GM10248 (cell line): ENCODE data around the gene NHS.

Experiments
- CTCF ChIA-PET: fragments of 300-600 bp; sonication (Branson Sonifier 250); formaldehyde crosslinking; extraction: SDS; loops from one replicate; lab custom pipeline; 2021; ENCODE audit warnings: antibody characterized with exemption; lab: Yijun Ruan, JAX
- POLR2A ChIA-PET: fragments of 350-650 bp; sonication (Branson Sonifier 250); formaldehyde crosslinking; extraction: SDS; loops from one replicate; lab custom pipeline; 2020; ENCODE audit warnings: antibody characterized with exemption; lab: Yijun Ruan, JAX
- DNase-seq: peaks from one replicate; pipeline ENCODE4 v3.0.0; 2012; ENCODE audit errors: extremely low spot score
- TF ChIP-seq, protein P1 (sequence below): IDR thresholded peaks from 2 replicates; pipeline ENCODE4 v1.5.1; 2012; ENCODE audit warnings: mild to moderate bottlenecking, low read depth; ENCODE audit errors: extremely low read depth, missing control alignments, control extremely low read depth

The NHS gene

DNA sequence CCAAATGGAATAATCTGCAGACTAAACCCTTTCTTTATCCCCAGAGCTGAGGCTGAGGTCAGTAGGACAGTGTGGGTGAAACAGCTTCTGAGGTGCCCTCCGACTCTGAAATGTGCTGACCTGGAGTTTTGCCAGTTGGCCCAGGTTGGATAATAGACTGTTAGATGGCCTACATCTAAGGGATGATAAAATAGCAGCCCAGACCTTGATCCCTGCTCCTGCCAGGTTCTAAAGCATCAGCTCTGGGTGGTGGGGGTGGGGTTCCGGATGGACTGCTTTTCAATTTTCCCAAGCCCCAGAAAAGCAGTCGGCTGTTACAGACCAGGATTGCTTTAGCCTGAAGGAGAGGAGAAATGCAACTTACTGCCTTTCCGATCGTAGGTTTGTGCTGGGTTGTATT, 110.4 kb downstream of the NHS start:
- TF ChIP-seq, protein P1, sequence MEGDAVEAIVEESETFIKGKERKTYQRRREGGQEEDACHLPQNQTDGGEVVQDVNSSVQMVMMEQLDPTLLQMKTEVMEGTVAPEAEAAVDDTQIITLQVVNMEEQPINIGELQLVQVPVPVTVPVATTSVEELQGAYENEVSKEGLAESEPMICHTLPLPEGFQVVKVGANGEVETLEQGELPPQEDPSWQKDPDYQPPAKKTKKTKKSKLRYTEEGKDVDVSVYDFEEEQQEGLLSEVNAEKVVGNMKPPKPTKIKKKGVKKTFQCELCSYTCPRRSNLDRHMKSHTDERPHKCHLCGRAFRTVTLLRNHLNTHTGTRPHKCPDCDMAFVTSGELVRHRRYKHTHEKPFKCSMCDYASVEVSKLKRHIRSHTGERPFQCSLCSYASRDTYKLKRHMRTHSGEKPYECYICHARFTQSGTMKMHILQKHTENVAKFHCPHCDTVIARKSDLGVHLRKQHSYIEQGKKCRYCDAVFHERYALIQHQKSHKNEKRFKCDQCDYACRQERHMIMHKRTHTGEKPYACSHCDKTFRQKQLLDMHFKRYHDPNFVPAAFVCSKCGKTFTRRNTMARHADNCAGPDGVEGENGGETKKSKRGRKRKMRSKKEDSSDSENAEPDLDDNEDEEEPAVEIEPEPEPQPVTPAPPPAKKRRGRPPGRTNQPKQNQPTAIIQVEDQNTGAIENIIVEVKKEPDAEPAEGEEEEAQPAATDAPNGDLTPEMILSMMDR, result no peak
- ChIA-PET POLR2A (no interaction called here), CTCF (no interaction called here)
- no peak for DNase-seq

DNA sequence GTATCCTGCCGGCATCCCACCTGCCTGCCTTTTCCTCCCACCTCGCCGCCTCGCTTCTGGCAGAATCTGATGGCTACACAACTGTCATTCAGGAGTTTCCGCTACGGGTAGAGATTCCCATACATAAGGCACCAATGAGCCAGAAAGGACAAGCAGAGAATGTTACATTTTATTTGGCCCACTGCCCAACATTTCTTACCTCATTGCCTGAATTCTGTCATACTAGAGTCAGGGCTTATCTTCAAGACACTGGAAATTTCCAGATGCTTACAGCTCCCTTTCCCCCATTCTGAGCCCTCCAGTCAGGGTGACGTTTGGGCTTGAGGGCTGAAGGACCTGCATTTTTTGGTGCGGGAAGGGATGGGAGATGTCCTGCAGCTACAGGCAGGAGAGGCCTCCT, 113.0 kb downstream of the NHS start:
- POLR2A ChIA-PET, result no interaction called here
- TF ChIP-seq, protein P1, result no peak
- CTCF ChIA-PET, result no interaction called here
- no peak for DNase-seq

DNA sequence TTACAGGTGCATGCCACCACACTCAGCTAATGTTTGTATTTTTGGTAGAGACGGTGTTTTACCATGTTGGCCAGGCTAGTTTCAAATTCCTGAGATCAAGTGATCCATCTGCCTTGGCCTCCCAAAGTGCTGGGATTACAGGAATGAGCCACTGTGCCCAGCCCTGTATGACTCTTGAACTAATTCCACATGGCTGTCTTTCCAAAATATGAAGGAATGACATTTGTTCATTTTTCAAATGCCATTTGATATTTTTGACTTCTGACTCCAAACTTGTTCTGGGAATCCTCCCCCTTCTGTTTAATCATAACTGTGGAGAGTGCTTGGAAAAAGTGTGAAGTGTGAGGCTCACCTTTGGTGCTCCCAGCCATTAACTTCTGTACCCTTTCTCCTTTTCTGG, 119.2 kb downstream of the NHS start:
- DNase-seq, result no peak
- ChIA-PET CTCF (no interaction called here), POLR2A (no interaction called here)
- TF ChIP-seq, protein P1, result no peak

DNA sequence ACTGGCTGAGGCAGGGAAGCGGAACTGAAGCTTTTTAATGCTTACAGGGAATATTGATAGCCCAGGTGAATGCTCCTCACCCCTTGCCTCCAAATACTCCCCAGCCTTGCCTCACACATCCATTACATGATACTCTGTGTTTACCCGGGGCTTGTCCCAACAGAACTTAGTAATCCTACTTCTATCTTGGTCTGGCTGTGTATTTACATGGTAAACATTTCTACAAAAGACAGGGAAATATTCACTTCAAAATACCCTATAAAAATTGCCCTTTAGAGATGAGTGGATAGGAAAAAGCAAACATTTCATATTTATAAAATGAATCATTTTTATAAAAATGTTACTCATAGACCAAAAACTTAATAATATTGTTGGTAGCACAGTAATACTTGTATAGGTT, 120.1 kb downstream of the NHS start:
- POLR2A ChIA-PET, result no interaction called here
- TF ChIP-seq, protein P1, result no peak
- CTCF ChIA-PET, result no interaction called here
- no peak for DNase-seq

DNA sequence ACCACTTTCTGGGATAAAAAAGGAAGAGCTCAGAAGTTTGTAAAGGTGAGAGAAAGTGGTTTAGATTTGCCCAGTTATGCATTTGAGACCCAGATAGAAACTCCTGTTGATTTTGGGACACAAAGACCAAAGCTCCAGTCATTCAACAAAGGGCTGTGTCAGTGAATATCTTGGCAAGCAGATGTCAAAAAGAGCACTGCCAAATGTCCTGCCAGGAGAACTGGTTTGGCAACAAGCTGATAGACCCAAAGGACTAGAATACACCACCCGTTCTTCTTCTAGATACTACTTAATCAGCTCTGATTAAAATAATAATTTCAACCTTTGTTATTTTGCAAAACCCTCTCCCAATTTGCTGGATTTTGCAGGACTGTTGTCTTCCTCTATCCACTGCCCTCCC, 121.4 kb downstream of the NHS start:
- DNase-seq, result no peak
- POLR2A ChIA-PET, result no interaction called here
- TF ChIP-seq, protein P1, result no peak
- CTCF ChIA-PET, result no interaction called here

DNA sequence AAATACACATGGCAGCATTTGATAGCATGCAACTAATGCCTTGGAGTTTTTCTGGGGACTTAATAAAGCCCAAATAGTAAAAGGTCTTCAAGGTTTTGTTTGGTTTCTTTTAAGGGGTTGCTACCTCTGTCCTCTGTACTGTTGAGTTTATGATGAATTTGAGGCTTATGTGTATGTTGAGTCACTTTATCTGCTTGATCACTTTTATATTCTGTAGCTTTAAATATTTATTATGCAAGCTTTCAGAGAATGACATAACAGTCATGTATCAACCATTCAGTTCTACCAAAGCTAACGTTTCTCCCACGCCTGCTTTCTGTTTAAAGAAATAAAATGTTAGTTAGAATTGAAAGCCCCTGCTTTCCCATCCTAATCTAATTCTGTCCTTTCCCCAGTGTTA, 122.2 kb downstream of the NHS start:
- POLR2A ChIA-PET, result no interaction called here

More for the DNA sequence above, 122.2 kb downstream of the NHS start:
- no peak for DNase-seq
- CTCF ChIA-PET, result no interaction called here
- TF ChIP-seq, protein P1, result no peak
